ENCODE measurements around the gene GCNT2.

GCNT2 gene

GRCh38 chr6:10535193-10535592, 14.0 kb downstream of the GCNT2 start:
- DNase-seq (ENCODE audit: low read depth in 2 of 2), result no peak
- no peak for TF ChIP-seq CTCF (IDR thresholded peaks at IDR 0.05; ENCODE audit: low read depth, low read length)
- H3K4me3 ChIP-seq (replicated peaks in 1 of 2; ENCODE audit: low read depth in 2 of 2, low read length in 2 of 2), result no peak overlapping the region

- TF ChIP-seq CTCF (IDR thresholded peaks at IDR 0.05; ENCODE audit: low read depth, low read length), result no peak
- no peak for DNase-seq (ENCODE audit: low read depth in 2 of 2)
- no peak overlapping the region for H3K4me3 ChIP-seq (replicated peaks in 1 of 2; ENCODE audit: low read depth in 2 of 2, low read length in 2 of 2)
These were observed 16.6 kb downstream of the GCNT2 start for GRCh38 chr6:10537726-10538125.

- no peak for TF ChIP-seq CTCF (IDR thresholded peaks at IDR 0.05; ENCODE audit: low read depth, low read length)
- H3K4me3 ChIP-seq (replicated peaks in 1 of 2; ENCODE audit: low read depth in 2 of 2, low read length in 2 of 2), result no peak overlapping the region
- no peak for DNase-seq (ENCODE audit: low read depth in 2 of 2)
These were observed 19.1 kb downstream of the GCNT2 start for GRCh38 chr6:10540073-10540746.

GRCh38 chr6:10541591-10541990, 20.4 kb downstream of the GCNT2 start:
- no peak overlapping the region for H3K4me3 ChIP-seq (replicated peaks in 1 of 2; ENCODE audit: low read depth in 2 of 2, low read length in 2 of 2)

GRCh38 chr6:10542213-10542612, 21.1 kb downstream of the GCNT2 start:
- TF ChIP-seq CTCF (IDR thresholded peaks at IDR 0.05; ENCODE audit: low read depth, low read length), result no peak
- H3K4me3 ChIP-seq (replicated peaks in 1 of 2; ENCODE audit: low read depth in 2 of 2, low read length in 2 of 2), result no peak overlapping the region
- DNase-seq (ENCODE audit: low read depth in 2 of 2), result no peak

More at GRCh38 chr6:10541591-10541990, 20.4 kb downstream of the GCNT2 start:
- no peak for DNase-seq (ENCODE audit: low read depth in 2 of 2)
- TF ChIP-seq CTCF (IDR thresholded peaks at IDR 0.05; ENCODE audit: low read depth, low read length), result no peak

GRCh38 chr6:10543488-10543887, 22.3 kb downstream of the GCNT2 start:
- H3K4me3 ChIP-seq (replicated peaks in 1 of 2; ENCODE audit: low read depth in 2 of 2, low read length in 2 of 2), result no peak overlapping the region
- no peak for TF ChIP-seq CTCF (IDR thresholded peaks at IDR 0.05; ENCODE audit: low read depth, low read length)
- no peak for DNase-seq (ENCODE audit: low read depth in 2 of 2)

- TF ChIP-seq CTCF (IDR thresholded peaks at IDR 0.05; ENCODE audit: low read depth, low read length), result no peak
- no peak for DNase-seq (ENCODE audit: low read depth in 2 of 2)
- no peak overlapping the region for H3K4me3 ChIP-seq (replicated peaks in 1 of 2; ENCODE audit: low read depth in 2 of 2, low read length in 2 of 2)
These were observed 24.3 kb downstream of the GCNT2 start for GRCh38 chr6:10545482-10545881.

Data from cardiac fibroblast (primary cell).